NCI-H2227 (cell line): ENCODE results near the gene KCNAB2.

Experiments used
- DNase-seq: peaks from one replicate; lab custom pipeline; 2025; ENCODE audit not compliant: unreplicated experiment; lab: John Stamatoyannopoulos, UW

KCNAB2 gene

DNA sequence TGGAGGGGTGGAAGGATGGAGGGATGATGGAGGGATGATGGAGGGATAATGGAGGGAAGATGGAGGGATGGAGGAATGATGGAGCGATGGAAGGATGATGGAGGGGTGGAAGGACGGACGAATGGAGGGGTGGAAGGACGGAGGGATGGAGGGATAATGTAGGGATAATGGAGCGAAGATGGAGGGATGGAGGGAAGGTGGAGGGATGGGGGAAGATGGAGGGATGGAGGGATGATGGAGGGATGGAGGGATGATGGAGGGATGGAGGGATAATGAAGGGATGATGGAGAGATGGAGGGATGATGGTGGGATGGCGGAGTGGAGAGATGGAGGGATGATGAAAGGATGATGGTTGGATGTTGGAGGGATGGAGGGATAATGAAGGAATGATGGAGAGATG, 61.3 kb downstream of the KCNAB2 start:
- DNase-seq: no peak

DNA sequence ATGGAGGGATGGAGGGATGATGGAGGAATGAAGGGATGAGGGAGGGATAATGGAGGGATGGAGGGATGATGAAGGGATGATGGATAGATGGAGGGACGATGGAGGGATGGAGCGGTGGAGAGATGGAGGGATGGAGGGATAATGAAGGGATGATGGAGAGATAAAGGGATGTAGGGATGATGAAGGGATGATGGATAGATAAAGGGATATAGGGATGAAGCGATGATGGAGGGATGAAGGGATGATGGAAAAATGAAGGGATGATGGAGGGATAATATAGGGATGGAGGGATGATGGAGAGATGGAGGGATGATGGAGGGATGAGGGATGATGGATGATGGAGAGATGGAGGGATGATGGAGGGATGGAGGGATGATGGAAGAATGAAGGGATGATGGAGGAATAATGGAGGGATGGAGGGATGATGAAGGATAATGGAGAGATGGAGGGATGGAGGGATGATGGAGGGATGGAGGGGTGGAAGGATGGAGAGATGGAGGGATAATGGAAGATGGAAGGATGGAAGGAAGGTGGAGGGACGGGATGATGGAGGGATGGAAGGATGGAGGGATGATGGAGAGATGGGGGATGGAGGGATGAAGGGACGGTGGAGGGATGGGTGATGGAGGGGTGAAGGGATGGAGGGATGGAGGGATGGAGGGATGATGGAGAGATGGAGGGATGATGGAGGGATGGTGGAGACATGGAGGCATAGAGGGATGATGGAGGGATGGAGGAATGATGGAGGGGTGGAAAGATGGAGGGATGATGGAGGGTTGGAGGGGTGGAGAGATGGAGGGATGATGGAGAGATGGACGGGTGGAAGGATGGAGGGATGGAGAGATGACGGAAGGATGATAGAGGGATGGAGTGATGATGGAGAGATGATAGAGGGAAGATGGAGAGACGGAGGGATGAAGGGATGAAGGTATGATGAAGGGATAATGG, 62.0 kb downstream of the KCNAB2 start:
- DNase-seq: no peak

- DNase-seq: no peak
Observed at GRCh38 chr1:6108476-6108875, 62.8 kb downstream of the KCNAB2 start.

- no peak for DNase-seq
Observed at GRCh38 chr1:6108937-6109614, 63.4 kb downstream of the KCNAB2 start.

- DNase-seq: no peak
Observed at GRCh38 chr1:6109688-6110087, 64.0 kb downstream of the KCNAB2 start.

DNA sequence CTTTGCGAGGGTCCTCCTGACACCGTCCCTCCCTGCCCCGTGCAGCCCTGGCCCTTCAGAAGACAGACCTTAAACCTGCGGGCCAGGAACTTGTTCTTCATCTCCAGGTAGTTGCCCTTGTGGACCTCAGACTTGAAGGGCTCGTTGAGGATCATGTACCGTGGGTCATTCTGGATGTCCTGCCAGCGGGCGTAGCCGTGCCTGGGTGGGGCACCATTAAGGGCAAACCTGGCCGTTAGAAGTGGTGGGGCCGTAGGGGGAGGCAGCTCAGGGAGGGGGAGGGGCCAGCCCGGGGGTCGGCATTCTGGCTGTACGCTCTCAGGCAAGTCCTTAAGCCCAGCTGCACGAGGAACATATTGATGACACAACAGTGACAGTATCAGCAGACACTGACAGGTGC, 64.6 kb downstream of the KCNAB2 start:
- no peak for DNase-seq

- DNase-seq: no peak
Observed at GRCh38 chr1:6111571-6111970, 65.9 kb downstream of the KCNAB2 start.

GRCh38 chr1:6111991-6112689, 66.5 kb downstream of the KCNAB2 start:
- DNase-seq: no peak

DNA sequence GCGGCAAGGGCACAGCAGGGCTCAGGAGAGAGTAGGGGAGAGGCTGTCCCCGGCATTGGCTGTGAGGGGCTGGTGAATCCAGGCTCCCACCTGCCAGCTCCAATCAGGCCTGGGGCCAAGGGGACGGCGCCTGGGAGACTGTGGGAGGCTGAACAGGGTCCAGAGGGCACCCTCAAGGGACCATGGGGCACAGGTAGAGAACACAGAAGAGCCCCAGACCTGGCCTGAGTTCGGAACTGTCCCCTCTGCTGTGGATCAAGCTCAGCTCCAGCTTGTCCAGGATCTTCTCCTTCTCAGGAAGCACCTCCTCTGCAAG, 67.0 kb downstream of the KCNAB2 start:
- DNase-seq: no peak

GRCh38 chr1:6113116-6113515, 67.4 kb downstream of the KCNAB2 start:
- no peak for DNase-seq

GRCh38 chr1:6113745-6114144, 68.1 kb downstream of the KCNAB2 start:
- DNase-seq: no peak

GRCh38 chr1:6116137-6116536, 70.4 kb downstream of the KCNAB2 start:
- no peak for DNase-seq

DNA sequence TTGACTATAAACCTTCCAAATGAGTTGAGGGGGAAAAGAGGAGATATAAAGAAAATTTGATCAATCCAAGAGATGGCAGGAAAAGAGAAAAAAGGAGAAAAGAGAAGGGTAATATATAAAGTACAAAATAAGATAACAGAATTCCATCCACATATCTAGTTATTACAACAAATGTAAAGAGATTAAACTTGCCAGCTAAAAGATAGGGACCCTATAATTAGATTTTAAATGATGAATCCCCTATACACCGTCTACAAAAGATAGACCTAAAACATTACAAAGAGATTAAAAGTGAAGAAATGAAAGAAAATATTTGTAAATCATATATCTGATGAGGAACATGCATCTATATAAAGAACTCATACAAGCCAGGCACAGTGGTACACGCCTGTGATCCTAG, 71.4 kb downstream of the KCNAB2 start:
- DNase-seq: no peak

GRCh38 chr1:6117624-6118023, 71.9 kb downstream of the KCNAB2 start:
- DNase-seq: no peak

DNA sequence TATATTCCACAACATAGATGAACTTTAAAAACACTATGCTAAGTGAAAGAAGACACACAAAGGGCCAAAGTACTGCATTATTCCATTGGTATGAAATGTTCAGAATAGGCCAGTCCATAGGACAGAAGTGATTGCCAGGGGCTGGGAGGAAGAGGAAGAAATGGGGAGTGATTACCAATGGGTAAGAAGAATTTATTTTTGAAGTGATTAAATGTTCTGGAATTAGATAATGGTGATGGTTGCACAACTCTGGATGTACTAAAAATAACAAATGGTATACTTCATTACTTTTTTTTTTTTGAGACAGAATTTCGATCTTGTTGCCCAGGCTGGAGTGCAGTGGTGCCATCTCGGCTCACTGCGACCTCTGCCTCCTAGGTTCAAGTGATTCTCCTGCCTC, 72.7 kb downstream of the KCNAB2 start:
- DNase-seq: no peak

DNA sequence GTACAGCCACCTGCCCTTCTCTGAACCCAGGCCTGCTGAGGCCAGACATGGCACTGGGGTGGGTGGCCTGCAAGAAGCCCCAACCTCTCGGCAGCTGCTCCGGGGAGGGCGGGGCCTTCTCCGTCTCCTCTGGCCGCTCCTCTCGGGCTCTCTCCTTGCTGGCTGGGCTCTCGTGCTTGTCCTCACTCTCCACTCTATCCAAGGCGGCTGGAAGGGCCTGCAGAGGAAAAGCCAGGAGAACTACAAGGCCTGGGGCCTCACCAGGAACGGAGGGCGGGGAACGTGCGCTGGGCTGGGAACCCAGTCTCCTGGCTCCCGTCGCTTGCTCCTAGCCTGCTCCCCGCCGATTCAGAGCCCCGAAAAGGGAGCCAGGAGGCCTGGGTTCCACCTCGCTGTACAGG, 75.3 kb downstream of the KCNAB2 start:
- no peak for DNase-seq

DNA sequence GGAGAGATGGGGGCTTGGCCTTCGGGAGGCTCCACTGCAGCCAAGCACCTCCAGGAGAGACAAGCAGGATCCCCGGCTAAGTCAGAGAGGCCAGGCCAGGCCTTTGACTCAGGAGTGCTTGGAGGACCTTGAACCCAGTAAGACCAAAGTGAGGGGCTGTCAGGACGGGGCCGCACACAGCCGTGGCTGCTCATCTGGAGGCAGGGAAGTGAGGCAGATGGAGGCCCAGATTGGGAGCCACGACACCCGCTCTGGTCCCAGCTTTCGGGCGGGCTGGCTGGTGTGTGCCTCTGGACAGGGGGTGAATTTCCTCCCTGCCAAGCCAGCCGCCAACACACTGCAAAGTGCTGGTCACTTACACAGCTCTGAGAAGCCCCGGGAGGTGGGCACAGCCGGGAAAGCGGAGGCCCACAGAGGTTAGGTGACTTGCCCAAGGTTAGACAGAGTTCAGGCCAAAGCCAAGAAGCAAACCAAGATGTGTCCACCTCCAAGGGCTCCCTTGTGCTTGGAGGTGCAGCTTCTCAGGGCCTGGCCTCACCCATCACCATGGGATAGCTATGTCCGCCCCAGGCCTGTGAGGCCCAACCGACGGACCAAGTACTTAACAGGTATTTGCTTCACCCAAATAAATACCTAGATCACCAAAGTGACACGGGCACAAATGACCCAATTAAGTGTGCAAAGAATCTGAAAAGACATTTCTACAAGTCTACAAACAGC, 76.1 kb downstream of the KCNAB2 start:
- no peak for DNase-seq

DNA sequence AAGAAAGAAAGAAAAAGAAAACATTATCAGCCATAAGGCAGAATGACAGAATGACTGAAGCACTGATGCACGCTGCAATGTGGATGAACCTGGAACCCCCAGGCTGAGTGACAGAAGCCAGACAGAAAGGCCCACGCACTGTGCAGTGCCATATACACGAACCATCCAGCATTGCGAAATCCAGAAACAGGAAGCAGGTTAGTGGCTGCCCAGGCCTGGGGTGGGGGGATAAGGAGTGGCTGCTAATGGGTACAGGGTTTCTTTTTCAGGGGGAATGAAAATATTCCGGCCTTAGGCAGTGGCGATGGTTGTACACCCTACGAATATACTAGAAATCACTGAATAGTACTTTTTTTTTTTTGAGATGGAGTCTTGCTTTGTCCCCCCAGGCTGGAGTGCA, 77.4 kb downstream of the KCNAB2 start:
- DNase-seq: no peak

GRCh38 chr1:6123816-6124215, 78.1 kb downstream of the KCNAB2 start:
- no peak for DNase-seq

DNA sequence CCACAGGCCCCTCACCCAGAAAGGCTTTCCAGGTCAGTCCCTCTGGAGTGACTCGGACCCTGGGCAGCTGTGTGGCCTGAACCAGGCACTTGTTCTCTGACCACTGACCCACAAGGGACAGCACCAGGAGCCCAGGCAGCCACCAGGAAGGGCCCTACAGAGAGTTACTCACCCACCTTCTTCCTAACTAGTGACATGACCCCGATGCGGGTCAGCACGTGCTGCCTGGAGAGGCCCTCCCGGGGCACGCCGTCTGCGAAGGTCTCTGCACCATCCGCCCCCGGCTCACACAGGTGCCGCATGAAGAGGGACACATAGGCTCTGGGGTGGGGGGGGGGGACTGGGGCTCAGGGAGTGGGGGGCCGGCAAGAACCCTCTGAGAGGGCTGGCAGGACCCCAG, 78.7 kb downstream of the KCNAB2 start:
- DNase-seq: no peak

DNA sequence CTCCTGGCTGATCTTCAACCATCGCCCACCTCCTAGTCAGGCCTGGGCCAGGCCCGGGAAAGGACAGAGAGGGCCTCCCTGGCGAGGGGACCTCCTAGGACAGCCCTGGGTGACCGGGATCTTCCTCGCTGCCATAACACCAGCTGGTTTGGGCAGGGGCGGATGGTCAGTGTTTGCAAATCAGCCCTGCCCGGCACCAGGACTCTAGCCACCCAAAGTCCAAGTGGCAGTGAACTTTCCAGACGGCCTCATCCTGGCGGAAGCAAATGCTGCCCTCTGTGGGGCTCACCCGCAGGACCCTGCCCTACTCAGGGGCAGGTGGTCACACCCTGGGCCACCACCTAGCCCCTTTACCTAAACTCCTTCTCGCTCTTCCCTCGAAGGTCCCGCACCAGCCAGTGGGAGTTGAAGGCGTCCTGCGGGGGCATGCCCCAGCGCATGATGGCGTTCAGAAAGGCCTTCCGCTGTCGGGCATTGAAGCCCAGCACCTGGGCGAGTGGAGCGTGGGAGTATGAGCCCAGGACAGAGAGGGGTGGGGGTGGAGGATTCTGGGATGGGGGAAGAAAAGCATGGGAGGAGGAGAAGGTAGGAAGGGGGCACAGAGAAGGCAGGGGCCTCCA, 79.2 kb downstream of the KCNAB2 start:
- DNase-seq: no peak
